Smooth muscle cell (in vitro differentiated cells): ENCODE results near the gene SMTNL2. TPM values are rescaled to one million over a fixed set of nuclear protein-coding genes. Genes with fewer than 3 reads are reported as not detected.
A peak's percentile ranks its signal among the peaks of the same experiment; 100 is the strongest.

Experiments
- DNase-seq: peaks from one replicate; lab custom pipeline; 2025; ENCODE audit not compliant: unreplicated experiment; lab: John Stamatoyannopoulos, UW
- H2AFZ ChIP-seq: fragments of 200-600 bp; sonication (generic); 2 replicates; pipeline ENCODE4 v1.6.0; 2016; ENCODE audit warnings: antibody characterized with exemption, low read depth, mild to moderate bottlenecking
- H3F3A ChIP-seq: fragments of 200-600 bp; sonication (generic); 2 replicates; pipeline ENCODE4 v1.6.0; 2017; ENCODE audit warnings: antibody characterized with exemption, low read depth
- H3K27ac ChIP-seq: fragments of 200-600 bp; sonication (generic); 2 replicates; pipeline ENCODE4 v1.5.1; 2016; ENCODE audit warnings: low read depth, mild to moderate bottlenecking
- H3K27me3 ChIP-seq: fragments of 200-600 bp; sonication (generic); 2 replicates; pipeline ENCODE4 v1.6.1; 2016; ENCODE audit warnings: low read depth, mild to moderate bottlenecking
- H3K36me3 ChIP-seq: fragments of 200-600 bp; sonication (generic); 2 replicates; pipeline ENCODE4 v1.5.1; 2016; ENCODE audit warnings: low read depth
- H3K4me1 ChIP-seq: fragments of 200-600 bp; sonication (generic); 2 replicates; pipeline ENCODE4 v1.5.1; 2016; ENCODE audit warnings: low read depth
- H3K4me2 ChIP-seq: fragments of 200-600 bp; sonication (generic); 2 replicates; pipeline ENCODE4 v1.6.0; 2016; ENCODE audit warnings: mild to moderate bottlenecking
- H3K4me3 ChIP-seq: fragments of 200-600 bp; sonication (generic); 2 replicates; pipeline ENCODE4 v1.5.1; 2016; ENCODE audit warnings: mild to moderate bottlenecking
- H3K79me2 ChIP-seq: fragments of 200-600 bp; sonication (generic); 2 replicates; pipeline ENCODE4 v1.6.0; 2016; ENCODE audit warnings: low read depth, mild to moderate bottlenecking
- H3K9ac ChIP-seq: fragments of 200-600 bp; sonication (generic); 2 replicates; pipeline ENCODE4 v1.6.0; 2016; ENCODE audit warnings: low read depth
- H3K9me3 ChIP-seq: fragments of 200-600 bp; sonication (generic); replicated peaks from 2 replicates; pipeline ENCODE4 v1.5.1; 2016; ENCODE audit warnings: low read depth
- H4K20me1 ChIP-seq: fragments of 200-600 bp; sonication (generic); 2 replicates; pipeline ENCODE4 v1.6.0; 2016; ENCODE audit warnings: low read depth
- WGBS: methylation state at CpG from one replicate; pipeline ENCODE4 v1.1.7; 2016; ENCODE audit warnings: low lambda C conversion rate; 5-methylcytosine and 5-hydroxymethylcytosine counted together
- polyA plus RNA-seq: library from polyadenylated mRNA; unstranded; fragments of >200 nt; fragmentation: Nextera tagmentation; extraction: Ambion mirVana; gene quantifications from 2 replicates; pipeline ENCODE4 v1.2.1, GENCODE V29; 2016
- small RNA-seq: library from RNA; depleted of rRNA; stranded (forward); fragments of <200 nt; gene quantifications from one replicate; pipeline ENCODE3, GENCODE V24; 2014
- total RNA-seq: library from RNA; depleted of rRNA; stranded (reverse); fragments of >200 nt; gene quantifications from 2 replicates; pipeline ENCODE4 v1.2.3, GENCODE V29; 2014
- TF ChIP-seq, protein P1 (sequence below): fragments of 200-600 bp; sonication (generic); IDR thresholded peaks from 2 replicates; pipeline ENCODE4 v1.5.1; 2017; ENCODE audit warnings: borderline replicate concordance, mild to moderate bottlenecking, antibody characterized with exemption; ENCODE audit not compliant: insufficient read depth, poor library complexity, severe bottlenecking

The SMTNL2 gene
- total and polyA plus RNA-seq, 2 experiments from 2014 or later: 5.1 to 8.3 TPM

DNA sequence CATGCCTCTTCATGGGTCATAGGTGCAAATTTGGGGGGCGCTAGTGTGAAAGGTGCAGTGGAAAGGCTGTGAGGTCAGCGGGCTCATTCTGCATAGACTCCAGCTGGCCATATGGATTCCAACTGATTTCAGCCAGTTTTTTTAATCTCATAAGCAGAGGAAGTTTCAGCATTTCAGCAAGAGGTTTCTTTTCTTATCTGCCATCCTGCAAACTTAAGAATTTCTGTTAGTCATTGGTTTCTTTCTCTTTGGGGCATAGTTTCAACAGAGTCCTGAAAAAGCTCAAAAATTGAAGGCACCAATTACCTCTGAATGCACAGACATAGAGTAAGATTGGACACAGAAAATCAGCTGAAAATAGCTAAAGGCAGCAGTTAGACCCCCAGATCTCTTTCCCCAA, 73.3 kb downstream of the SMTNL2 start:
- Histone ChIP-seq H3K36me3 (no peaks in the 10 kb centered on the region), H3K27me3 (no peaks in the 10 kb centered on the region), H4K20me1 (no peaks in the 10 kb centered on the region), H3K27ac (peak overlapping the region; percentile 95), H3K4me1 (no peaks in the 10 kb centered on the region), H3F3A (peaks cover 22% of the 10 kb centered on the region), H2AFZ (no peak overlapping the region), H3K79me2 (no peaks in the 10 kb centered on the region), H3K9ac (peak overlapping the region; percentile 51), H3K4me3 (no peak overlapping the region), H3K9me3 (no peaks in the 10 kb centered on the region), H3K4me2 (peak overlapping the region; percentile 76)
- TF ChIP-seq, protein P1, sequence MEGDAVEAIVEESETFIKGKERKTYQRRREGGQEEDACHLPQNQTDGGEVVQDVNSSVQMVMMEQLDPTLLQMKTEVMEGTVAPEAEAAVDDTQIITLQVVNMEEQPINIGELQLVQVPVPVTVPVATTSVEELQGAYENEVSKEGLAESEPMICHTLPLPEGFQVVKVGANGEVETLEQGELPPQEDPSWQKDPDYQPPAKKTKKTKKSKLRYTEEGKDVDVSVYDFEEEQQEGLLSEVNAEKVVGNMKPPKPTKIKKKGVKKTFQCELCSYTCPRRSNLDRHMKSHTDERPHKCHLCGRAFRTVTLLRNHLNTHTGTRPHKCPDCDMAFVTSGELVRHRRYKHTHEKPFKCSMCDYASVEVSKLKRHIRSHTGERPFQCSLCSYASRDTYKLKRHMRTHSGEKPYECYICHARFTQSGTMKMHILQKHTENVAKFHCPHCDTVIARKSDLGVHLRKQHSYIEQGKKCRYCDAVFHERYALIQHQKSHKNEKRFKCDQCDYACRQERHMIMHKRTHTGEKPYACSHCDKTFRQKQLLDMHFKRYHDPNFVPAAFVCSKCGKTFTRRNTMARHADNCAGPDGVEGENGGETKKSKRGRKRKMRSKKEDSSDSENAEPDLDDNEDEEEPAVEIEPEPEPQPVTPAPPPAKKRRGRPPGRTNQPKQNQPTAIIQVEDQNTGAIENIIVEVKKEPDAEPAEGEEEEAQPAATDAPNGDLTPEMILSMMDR: no peak
- WGBS: 55% methylated on average over 2 of the region's 2 CpGs
- no peak for DNase-seq

Small RNA genes within 50 kb of the gene (small RNA-seq; reads per million reads assigned to genes)
- gene RNU6-955P: not detected

Other genes starting within 250 kb of the SMTNL2 start
- gene UBE2G1, start 217.9 kb upstream of the SMTNL2 start, total RNA-seq: 62.3 and 63.7 TPM in 2 replicates
- gene UBE2G1, start 217.9 kb upstream of the SMTNL2 start, polyA plus RNA-seq: 39.9 and 52.5 TPM in 2 replicates
- gene SPNS3, start 150.6 kb upstream of the SMTNL2 start, total RNA-seq: 0.09 TPM in 1 of 2 replicates, not detected in the other
- 1.1 TPM in 1 of 2 replicates, not detected in the other for gene SPNS3, start 150.6 kb upstream of the SMTNL2 start, polyA plus RNA-seq
- gene SPNS2, start 85.6 kb upstream of the SMTNL2 start, total RNA-seq: 15.9 and 16.5 TPM in 2 replicates
- 5.1 and 44.1 TPM in 2 replicates for gene SPNS2, start 85.6 kb upstream of the SMTNL2 start, polyA plus RNA-seq
- gene MYBBP1A, start 29.1 kb upstream of the SMTNL2 start, total RNA-seq: 14.3 and 18.1 TPM in 2 replicates
- 28.1 and 33.5 TPM in 2 replicates for gene MYBBP1A, start 29.1 kb upstream of the SMTNL2 start, polyA plus RNA-seq
- gene GGT6, start 24.0 kb upstream of the SMTNL2 start, total RNA-seq: 0.27 and 0.76 TPM in 2 replicates
- gene GGT6, start 24.0 kb upstream of the SMTNL2 start, polyA plus RNA-seq: not detected in 2 replicates
- not detected in 2 replicates for gene ALOX15, start 57.1 kb downstream of the SMTNL2 start, total RNA-seq
- 0.32 TPM in 1 of 2 replicates, not detected in the other for gene ALOX15, start 57.1 kb downstream of the SMTNL2 start, polyA plus RNA-seq
- 11.6 and 32.0 TPM in 2 replicates for gene PELP1, start 119.6 kb downstream of the SMTNL2 start, total RNA-seq
- gene PELP1, start 119.6 kb downstream of the SMTNL2 start, polyA plus RNA-seq: 31.1 and 33.6 TPM in 2 replicates
- 1.1 and 4.0 TPM in 2 replicates for gene ARRB2, start 126.1 kb downstream of the SMTNL2 start, total RNA-seq
- 6.6 and 7.6 TPM in 2 replicates for gene ARRB2, start 126.1 kb downstream of the SMTNL2 start, polyA plus RNA-seq
- gene MED11, start 146.9 kb downstream of the SMTNL2 start, total RNA-seq: 10.9 and 25.0 TPM in 2 replicates
- gene MED11, start 146.9 kb downstream of the SMTNL2 start, polyA plus RNA-seq: 20.4 and 34.1 TPM in 2 replicates
- gene ZMYND15, start 155.3 kb downstream of the SMTNL2 start, total RNA-seq: not detected in 2 replicates
- gene ZMYND15, start 155.3 kb downstream of the SMTNL2 start, polyA plus RNA-seq: 0.54 TPM in 1 of 2 replicates, not detected in the other
- 2.4 and 3.2 TPM in 2 replicates for gene CXCL16, start 155.4 kb downstream of the SMTNL2 start, total RNA-seq
- gene CXCL16, start 155.4 kb downstream of the SMTNL2 start, polyA plus RNA-seq: 2.3 and 9.2 TPM in 2 replicates
- not detected in 2 replicates for gene TM4SF5, start 187.4 kb downstream of the SMTNL2 start, total RNA-seq
- not detected in 2 replicates for gene TM4SF5, start 187.4 kb downstream of the SMTNL2 start, polyA plus RNA-seq
- gene VMO1, start 201.8 kb downstream of the SMTNL2 start, total RNA-seq: not detected in 2 replicates
- 0.44 and 0.94 TPM in 2 replicates for gene VMO1, start 201.8 kb downstream of the SMTNL2 start, polyA plus RNA-seq
- gene GLTPD2, start 204.4 kb downstream of the SMTNL2 start, total RNA-seq: not detected in 2 replicates
- 0.82 and 0.89 TPM in 2 replicates for gene GLTPD2, start 204.4 kb downstream of the SMTNL2 start, polyA plus RNA-seq
- 139 and 162 TPM in 2 replicates for gene PSMB6, start 211.6 kb downstream of the SMTNL2 start, total RNA-seq
- 434 and 438 TPM in 2 replicates for gene PSMB6, start 211.6 kb downstream of the SMTNL2 start, polyA plus RNA-seq
- 19.9 and 20.3 TPM in 2 replicates for gene PLD2, start 222.6 kb downstream of the SMTNL2 start, total RNA-seq
- 9.9 and 26.4 TPM in 2 replicates for gene PLD2, start 222.6 kb downstream of the SMTNL2 start, polyA plus RNA-seq
- gene MINK1, start 248.8 kb downstream of the SMTNL2 start, total RNA-seq: 25.3 and 26.6 TPM in 2 replicates
- 26.8 and 40.3 TPM in 2 replicates for gene MINK1, start 248.8 kb downstream of the SMTNL2 start, polyA plus RNA-seq